ENCODE data around the gene RAB25.
A peak's percentile ranks its signal among the peaks of the same experiment; 100 is the strongest.
"Not testable (repeated sequence)": the region's sequence is repeated elsewhere in the genome, so short reads cannot be mapped to it uniquely, and the experiment has no call there.

Gene RAB25

GRCh38 chr1:156060937-156061636 lies at the start of gene RAB25:
RAB25 (plus strand) TSS chr1:156061160; CDS start chr1:156061401, 241 bp downstream.
- DNase-seq: no peak

DNA sequence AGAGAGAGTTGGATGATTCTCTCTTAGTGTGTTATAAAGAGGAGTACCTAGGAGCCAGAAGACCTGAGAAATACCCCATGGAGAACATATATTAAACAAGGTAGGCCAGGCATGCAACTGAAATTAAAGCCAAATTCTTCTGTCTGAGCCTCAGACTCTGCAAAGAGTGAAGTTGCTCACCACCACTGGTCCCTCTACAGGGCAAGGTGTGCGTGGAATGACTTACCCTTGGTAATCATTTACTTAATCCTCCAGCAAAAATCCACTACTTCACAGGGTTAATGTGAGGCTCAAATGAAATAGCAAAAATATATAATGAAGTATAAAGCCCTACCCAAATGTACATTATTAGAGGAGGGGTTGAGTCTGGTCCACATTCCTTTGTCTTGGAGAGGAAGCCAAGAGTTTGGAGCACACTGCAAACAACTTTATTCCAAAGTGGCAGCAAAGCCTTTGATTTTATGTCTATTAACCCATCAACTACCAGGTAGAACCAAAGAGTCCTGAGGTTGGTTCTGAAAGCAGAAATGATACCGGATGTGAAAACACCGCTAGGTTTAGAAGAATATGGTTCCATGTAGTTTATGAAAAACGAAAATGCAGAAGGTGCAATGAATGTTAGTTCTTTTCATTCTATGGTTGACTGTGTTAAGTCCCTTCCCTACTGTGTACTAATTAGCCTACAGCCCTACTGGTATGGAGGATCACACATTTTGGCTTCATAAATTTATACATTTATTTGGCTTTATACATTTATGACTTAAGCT lies 48.7 kb upstream of the RAB25 start:
- DNase-seq: no peak

DNA sequence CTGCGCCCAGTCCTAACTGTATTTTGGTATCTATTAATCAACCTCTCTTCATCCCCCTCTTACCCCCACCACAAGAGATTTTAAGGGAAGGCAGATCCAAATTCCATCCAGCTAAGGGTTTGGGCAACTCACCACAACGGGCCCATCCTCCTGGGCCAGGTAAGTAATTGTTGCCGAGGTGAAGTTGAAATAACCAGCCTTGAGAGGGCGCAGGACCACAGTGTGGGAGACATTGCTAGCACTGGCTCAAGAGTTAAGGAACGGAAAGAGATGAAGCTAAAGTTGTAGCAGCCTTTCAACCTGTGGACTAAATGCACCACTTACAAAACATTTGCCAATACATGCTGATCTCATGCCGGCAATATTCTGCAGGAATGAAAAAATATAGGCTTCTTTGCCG lies 46.1 kb upstream of the RAB25 start:
- DNase-seq: no peak

- DNase-seq: no peak
These were observed 41.0 kb upstream of the RAB25 start for GRCh38 chr1:156019946-156020292.

DNA sequence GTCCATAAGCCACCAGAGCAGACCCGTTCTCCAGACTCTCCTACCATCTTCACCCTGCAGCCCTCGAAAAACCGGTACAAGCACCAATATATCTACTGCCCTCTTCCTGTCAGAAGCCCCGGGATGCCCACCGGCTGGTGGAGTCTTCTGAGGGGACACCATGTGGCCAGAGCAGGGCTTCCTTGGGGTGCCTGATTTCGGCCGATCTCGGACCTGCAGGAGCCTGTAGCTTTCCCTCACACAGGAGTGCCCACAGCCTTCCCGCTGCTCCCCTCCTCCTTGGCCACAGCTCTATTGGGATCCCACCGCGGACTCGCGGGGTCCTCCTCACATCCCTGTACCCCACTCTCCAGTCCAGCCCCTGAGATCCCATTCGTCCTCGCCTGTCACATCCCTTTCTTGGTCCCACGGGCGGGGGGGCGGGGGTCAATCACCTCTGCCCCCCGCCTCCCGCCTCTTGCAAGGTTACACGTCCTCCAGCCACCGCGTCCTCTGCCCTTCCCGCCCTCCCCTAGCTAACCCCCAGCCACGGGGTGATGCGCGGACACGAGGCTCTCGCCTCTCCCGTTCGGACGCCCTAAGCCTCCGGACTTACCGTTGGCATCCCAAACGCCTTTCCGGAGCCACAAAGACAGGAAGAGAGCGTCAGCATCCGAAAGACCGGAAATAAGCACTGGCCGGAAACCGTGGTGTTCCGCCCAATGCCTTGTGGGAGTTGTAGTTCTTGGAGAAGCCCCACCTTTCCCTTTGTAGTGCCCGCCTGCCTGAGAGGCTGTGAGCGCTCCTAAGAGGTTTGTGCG lies 40.5 kb upstream of the RAB25 start, which contains the start of gene SSR2:
Gene SSR2, minus strand, starts transcription at position 659 of the 800 bp plus-strand sequence. CDS start 784 bp downstream, outside the sequence.
- DNase-seq: peak; percentile 86

DNA sequence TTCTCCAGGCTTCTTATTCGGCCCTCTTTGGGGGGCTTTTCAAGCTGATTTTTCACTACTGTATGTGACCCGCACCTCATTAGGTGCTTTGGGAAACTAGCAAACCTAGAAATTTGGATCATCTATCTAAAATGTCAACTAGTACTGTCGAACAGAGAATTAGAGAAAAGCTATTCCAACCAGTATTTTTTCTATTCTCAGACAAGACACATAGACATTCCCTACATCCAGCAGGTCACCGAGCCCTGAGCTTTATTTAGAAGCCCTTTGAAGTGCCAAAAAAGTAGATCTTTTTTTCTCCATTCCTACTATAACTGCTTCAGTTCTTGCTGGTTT lies 39.9 kb upstream of the RAB25 start:
- DNase-seq: no peak

DNA sequence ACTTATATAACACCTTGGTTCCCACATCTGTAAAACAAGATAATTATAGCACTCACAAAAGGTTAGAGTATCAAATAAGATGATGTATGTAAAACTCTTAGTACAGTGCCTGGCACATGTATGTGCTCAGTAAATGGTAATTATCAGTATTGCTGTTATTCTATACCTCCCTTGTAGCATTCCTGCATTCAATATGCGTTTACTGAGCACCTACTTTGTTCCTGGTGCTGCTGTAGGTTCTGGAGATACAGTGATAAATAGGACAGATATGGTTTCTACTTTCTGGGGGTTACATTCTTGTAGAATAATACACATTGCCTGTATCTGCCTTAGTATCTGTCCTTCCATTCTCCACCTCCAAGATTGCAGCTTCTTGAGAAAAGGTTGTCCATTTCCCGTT lies 39.0 kb upstream of the RAB25 start:
- no peak for DNase-seq

DNA sequence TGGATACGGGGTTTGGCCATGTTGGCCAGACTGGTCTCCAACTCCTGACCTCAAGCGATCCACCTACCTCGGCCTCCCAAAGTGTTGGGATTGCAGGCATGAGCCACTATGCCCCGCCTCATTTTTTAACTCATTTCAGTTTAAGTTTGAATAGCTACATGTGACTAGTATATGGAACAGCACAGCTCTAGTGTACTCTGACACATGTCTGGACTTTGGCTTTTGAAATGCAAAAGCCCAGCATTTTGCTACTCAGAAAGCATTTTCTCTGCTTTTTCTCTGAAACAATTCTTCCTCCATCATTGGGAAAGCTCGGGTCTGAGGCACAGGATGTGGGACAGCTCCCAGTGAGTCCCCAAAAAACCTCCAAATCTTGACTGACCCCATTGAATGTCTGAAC lies 36.2 kb upstream of the RAB25 start:
- DNase-seq: no peak

GRCh38 chr1:156025876-156026275 lies 35.1 kb upstream of the RAB25 start:
- DNase-seq: peak; percentile 20

DNA sequence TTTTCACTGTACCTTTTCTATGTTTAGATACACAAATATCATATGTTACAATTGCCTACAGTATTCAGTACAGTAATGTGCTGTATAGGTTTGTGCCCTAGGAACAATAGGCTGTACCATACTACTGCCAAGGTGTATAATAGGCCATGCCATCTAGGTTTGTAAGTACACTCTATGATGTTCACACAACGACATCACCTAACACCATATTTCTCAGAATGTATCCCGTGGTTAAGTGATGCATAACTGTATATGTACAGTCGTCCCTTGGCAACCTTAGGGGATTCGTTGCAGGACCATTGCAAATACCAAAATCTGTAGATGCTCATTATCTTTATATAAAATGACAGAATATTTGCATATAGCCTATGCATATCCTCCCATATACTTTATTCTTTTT lies 34.4 kb upstream of the RAB25 start:
- no peak for DNase-seq

GRCh38 chr1:156033011-156033410 lies 27.9 kb upstream of the RAB25 start:
- no peak for DNase-seq

DNA sequence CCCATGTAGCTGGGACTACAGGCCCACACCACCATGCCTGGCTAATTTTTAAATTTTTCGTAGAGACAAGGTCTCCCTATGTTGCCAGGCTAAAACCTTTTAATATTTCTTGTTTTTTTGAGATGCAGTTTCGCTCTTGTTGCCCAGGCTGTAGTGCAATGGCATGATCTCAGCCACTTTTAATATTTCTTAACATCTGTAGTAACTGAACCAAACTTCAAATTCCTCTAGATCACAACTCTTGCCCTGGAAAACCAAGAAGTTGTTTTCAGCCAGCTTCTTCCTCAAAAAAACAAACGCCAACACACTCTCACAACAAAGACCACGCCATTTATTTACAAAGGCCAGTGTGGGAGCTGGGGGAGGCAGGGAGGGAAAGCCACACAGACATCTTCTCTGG lies 26.0 kb upstream of the RAB25 start:
- DNase-seq: not testable (repeated sequence)

DNA sequence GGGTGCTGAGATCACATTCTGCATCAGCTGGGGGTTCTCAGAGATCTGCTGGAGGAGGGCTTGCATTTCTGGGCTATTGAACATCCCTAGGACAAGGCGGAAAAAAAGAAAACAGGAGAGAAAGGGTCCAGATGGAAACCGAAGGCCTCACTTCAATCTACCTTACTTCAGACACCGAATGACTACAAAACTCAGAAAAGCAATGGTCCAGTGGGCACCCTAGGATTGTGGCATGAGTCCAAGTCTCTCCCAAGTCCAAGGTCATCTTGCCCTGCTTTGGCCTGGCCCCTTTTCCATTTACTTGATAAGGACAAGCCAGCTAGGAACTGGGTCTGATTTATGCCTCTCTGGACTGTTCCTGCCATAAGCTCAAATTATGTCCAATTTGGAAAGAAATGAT lies 18.1 kb upstream of the RAB25 start:
- no peak for DNase-seq

DNA sequence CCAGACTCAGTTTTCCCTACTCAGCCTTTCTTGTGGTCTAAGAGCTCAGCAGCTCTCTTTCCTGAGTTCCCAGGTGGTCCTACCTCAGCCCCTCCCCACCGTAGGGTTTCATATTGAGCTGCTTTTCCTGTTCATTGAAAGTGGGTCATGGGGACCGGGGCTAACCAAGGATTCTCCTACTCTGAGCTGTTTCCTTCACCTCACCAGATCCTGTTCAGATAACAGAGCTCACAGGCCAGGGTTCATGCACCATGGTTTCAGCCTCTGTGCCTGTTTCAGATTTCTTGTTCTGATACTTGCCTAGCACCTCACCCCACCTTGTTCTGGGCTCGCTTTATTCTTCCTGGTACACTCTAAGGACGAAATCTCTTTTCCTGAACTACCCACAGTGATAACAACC lies 15.9 kb upstream of the RAB25 start:
- DNase-seq: no peak

DNA sequence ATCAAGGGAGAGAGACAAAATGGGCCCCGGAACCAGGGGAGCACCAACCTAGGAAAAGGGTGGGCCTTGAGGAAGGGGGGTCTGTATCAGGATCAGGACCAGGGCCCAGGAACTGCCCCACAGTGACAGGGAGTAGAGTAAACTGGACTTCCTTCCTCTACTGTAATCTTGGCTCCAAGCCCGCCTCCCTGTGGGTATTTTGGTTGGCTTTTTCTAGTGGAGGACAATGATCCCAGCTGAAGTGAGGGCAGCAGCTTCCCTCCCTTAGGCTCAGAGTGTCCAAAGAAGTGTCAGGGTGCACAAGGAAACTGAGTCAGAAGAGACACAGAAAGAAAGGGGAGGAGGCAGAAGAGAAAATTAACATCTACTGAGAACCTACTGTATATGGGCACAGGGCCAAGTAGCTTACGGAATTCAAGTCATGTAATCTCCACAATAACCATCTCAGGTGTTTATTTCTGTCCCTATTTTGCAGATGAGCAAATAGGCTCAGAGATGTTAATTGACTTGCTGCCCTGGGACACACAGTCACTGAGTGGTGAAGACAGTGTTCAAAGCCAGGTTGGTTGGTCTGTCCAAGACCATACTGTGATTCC lies 12.2 kb upstream of the RAB25 start:
- no peak for DNase-seq

DNA sequence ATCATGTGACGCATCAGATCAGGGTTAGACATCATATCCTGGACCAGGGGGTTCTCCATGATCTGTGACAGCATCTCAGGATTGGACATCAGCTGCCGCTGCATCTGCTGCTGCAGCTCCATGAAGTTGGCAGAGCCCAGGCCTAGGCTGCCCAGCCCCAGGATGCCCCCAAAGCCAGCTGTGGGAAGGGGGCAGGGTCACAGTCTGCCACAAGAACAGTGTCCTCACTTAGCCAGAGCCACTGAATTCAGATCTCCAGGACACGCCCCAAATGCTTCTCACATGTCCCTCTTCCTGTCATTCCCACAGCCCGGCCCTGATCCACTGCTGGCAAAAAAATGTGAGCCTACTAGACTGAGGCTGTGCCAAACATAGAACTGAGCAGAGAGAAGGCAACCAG lies 10.6 kb upstream of the RAB25 start:
- no peak for DNase-seq

- DNase-seq: no peak
These were observed 9.8 kb upstream of the RAB25 start for GRCh38 chr1:156051011-156051725.

DNA sequence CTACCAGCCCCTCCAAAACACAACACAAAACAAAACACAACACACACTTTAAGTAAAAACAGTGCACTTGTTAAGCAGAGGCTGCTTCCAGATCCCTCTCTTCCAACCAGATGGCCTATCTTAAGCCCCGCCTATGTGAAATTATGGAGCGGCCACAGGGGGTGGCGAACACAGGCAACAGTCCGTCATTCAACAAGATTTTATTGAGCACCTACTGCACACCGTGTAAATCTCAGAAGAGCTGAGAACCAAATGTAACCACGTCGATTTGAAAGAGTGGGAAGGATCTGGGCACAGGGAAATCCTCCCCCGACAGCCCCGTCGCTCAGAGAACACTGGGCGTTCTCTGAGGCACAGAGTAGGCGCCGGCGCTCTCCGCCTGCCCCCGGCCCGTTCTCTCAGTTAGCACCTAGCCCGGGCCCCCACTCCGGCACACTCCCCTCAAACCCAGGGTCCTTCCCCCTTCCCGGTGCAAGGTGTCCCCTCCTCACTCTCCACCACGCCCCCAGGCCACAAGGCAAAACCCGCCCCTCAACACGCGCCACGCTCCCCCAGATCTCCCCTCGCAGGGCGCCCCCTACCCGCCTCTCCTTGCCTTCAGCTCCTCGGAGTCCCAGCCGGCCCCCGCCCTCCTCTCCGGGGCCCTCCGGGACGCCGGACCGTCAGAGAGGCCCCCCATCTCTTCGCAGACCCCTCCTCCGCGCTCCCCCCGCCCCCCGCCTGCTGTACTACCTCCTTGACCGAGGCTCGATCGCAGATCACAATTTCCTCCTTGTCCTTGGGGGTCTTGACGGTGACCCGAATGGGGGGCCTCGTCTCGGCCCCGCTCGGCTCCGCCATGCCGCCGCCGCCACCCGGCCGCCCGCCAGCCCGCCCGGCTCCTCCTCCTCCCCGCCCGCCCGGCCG lies 7.8 kb upstream of the RAB25 start:
- DNase-seq: peak; percentile 73

DNA sequence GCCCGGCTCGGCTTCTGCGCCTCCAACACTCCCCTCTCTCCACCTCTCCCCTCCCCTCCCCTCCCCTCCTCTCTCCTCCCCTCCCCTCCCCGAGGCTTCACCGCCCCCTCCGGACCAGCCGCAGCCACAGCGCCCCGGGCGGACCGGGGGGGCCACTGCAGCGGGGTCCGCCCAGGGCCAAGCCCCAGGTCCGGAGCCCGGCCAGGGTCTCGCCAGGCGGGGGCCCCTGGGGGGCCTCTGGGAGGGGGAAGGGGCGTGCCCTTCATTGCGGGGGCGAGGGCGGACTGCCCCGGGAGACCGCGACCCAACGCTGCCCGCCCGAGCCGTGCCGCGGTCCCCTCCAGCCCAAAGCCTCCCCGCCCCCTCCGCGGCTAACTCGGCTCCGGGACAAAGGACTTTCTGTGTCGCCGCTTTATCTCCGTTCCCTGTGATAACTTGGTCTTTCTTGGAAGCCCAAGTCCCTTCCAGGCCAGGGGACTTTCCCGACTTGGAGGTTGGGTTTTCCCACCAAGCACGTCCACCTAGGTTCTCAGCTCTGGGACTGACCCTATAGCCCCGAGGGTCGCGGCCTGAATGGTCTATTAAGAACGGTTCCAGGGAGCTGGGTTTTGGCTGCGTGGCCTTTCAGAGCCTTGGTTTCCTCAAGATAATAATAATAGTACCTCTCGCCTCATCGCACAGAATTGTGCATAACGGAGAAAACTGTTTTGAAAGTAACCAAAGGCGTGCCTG lies 7.0 kb upstream of the RAB25 start, which contains the start of gene UBQLN4:
Gene UBQLN4, minus strand, starts transcription at position 31 of the 732 bp plus-strand sequence. CDS start 97 bp downstream, outside the sequence.
- peak; percentile 85 for DNase-seq

DNA sequence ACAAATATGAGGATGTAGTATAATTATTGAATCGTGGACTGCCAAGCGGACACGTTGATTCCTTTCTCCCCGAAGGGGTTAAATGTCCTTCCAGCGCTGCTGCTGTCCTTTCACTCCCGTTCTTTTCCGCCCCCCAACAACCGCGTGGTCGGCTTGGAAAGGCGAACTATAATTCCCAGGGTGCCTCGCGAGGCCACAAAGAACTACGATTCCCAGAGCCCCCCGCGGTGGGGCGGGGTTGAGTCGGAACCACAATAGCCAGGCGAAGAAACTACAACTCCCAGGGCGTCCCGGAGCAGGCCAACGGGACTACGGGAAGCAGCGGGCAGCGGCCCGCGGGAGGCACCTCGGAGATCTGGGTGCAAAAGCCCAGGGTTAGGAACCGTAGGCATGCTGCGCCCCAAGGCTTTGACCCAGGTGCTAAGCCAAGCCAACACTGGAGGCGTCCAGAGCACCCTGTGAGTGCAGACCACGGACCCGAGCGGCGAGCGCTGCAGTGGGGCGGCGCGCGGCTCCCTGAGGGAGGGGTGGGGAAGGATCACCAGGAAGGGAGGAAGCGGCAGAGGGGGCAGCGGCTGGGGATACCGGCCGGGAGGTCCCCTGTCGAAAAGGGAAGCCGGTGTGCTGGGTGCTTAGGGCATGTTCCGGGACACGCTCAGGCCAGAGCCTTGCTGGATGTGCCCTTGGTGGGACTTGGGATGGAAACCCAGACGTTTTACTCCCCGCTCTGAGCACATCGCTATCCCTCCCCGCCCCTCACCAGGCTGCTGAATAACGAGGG lies 6.3 kb upstream of the RAB25 start, which contains the start of gene LAMTOR2:
Gene LAMTOR2, plus strand, starts transcription at position 283 of the 781 bp plus-strand sequence. Its CDS starts 108 bp downstream, at position 391.
- peak; percentile 97 for DNase-seq

Measured in activated naive CD4-positive, alpha-beta T cell treated with Interleukin-2 at 50 U/mL for 16 hours (primary cell).